Transverse colon (tissue), 4 donors: ENCODE data around the gene RFPL1. TPM values are rescaled to one million over a fixed set of nuclear protein-coding genes. Genes with fewer than 3 reads are reported as not detected.

Source experiments
- DNase-seq: peaks from one replicate; pipeline ENCODE4 v3.0.0-alpha.2; 2019
- H3K27ac ChIP-seq, 4 donors: fragments of 200-600 bp; sonication (generic); 2 replicates each; pipeline ENCODE4 v1.5.1; 2016 to 2018; ENCODE audit warnings: inconsistent platforms in 4 of 4
- H3K27me3 ChIP-seq: fragments of 200-600 bp; sonication (generic); 2 replicates; pipeline ENCODE4 v1.5.1; 2017; ENCODE audit warnings: inconsistent platforms
- H3K36me3 ChIP-seq, 4 donors: fragments of 200-600 bp; sonication (generic); 2 replicates each; pipeline ENCODE4 v1.5.1; 2017 to 2019; ENCODE audit warnings: inconsistent platforms in 4 of 4
- H3K4me1 ChIP-seq, 4 donors: fragments of 200-600 bp; sonication (generic); 2 replicates each; pipeline ENCODE4 v1.5.1; 2017 to 2020; ENCODE audit warnings: inconsistent platforms in 4 of 4
- H3K4me3 ChIP-seq, 4 donors: fragments of 200-600 bp; sonication (generic); 1 replicate in 1 of 4; 2 replicates in 3 of 4; pipeline versions ENCODE4 v1.5.1 to v1.6.1; 2017 to 2019; ENCODE audit warnings: inconsistent platforms in 4 of 4
- H3K9me3 ChIP-seq, 2 donors: fragments of 200-600 bp; sonication (generic); 2 replicates each; pipeline ENCODE4 v1.5.1; 2017 to 2019; ENCODE audit warnings: inconsistent platforms in 2 of 2
- EP300 ChIP-seq: sonication (generic); formaldehyde crosslinking; IDR thresholded peaks from one replicate; pipeline ENCODE4 v1.6.1; 2017; ENCODE audit warnings: antibody characterized with exemption, low read depth
- POLR2A ChIP-seq: fragments of 450-650 bp; IDR thresholded peaks from one replicate; pipeline ENCODE4 v1.6.1; 2016; ENCODE audit warnings: antibody characterized with exemption, mild to moderate bottlenecking, moderate library complexity
- POLR2AphosphoS5 ChIP-seq, 3 donors: sonication (generic); formaldehyde crosslinking; IDR thresholded peaks; one replicate each; pipeline ENCODE4 v1.6.1; 2016; ENCODE audit warnings: antibody characterized with exemption in 3 of 3
- WGBS, 2 donors: methylation state at CpG; one replicate each; pipeline ENCODE4 v1.1.5; 2018; ENCODE audit warnings: low coverage in 1 of 2; 5-methylcytosine and 5-hydroxymethylcytosine counted together
- in situ Hi-C, 4 donors: fragments of 200-750 bp; cut with MboI; loops; one replicate each; pipeline versions ENCODE4 v1.15.0 to v1.15.1; 2017; ENCODE audit warnings: low sequenced_read_pairs in 3 of 4, low pct_ligation_motif_present in 1 of 4, low pct_unique_long_range_greater_than_20kb in 1 of 4
- intact Hi-C: fragments of 100-400 bp; cut with DNase I; formaldehyde crosslinking; loops from one replicate; pipeline ENCODE4 v1.15.1; 2023; ENCODE audit warnings: low total_unique reads
- total RNA-seq, 4 donors: library from RNA; depleted of rRNA; stranded (reverse); fragments of >200 nt; gene quantifications; one replicate each; pipeline ENCODE4 v1.1.0, GENCODE V29; 2016
- TF ChIP-seq, protein P1 (sequence below), 5 experiments: fragments of 200-600 bp in 3 of 5; fragments of 450-650 bp in 2 of 5; sonication (generic) in 3 of 5; IDR thresholded peaks; 1 replicate in 2 of 5; 2 replicates in 3 of 5; pipeline ENCODE4 v1.5.1; 2016 to 2017; ENCODE audit warnings: antibody characterized with exemption in 5 of 5, inconsistent platforms in 3 of 5, mild to moderate bottlenecking in 2 of 5, moderate library complexity in 1 of 5

The RFPL1 gene
- total RNA-seq, 4 donors from 2014 or later: not detected

DNA sequence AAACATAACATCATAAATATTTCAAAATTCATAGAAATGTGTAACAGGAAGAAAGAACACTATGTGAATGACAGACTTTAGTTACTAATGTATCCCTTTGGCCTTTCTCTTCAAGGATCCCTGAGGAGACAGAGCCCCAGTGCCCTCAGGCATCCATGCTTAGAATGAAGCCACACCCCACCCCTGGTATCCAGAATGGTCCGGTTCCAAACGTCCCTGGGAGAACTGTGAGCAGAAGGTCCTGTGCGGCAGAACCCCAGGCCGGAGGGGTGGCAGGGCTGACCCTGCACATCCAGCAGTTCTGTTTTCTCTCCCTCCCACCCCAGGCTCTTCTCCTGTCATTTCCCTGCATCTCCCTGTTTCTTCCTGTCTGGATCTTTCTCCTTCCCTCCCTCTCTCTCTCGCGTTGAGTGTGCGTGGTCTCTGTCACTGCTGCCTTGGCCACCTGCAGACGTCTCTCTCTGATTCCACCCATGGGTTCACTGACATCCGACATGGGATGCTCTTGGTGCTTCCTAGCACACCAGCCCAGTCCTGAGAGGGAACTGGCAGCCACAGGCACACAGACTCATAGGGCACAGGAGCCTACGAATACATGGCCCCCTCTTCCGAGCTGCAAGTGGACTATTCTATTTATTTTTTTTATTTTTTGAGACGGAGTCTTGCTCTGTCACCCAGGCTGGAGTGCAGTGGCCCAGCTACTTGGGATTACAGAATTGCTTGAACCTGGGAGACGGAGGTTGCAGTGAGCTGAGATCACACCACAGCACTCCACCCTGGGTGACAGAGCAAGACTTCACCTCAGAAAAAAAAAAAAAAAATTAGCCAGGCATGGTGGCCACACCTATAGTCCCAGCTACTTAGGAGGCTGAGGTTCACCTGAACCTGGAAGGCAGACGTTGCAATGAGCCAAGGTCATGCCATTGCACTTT is 5.7 kb downstream of the RFPL1 start:
- in situ Hi-C loops (no loop called here), intact Hi-C loops (no loop called here)
- no peak for TF ChIP-seq EP300
- no peak for TF ChIP-seq POLR2AphosphoS5 (IDR thresholded peaks at IDR 0.05)
- TF ChIP-seq POLR2A: no peak
- TF ChIP-seq, protein P1, sequence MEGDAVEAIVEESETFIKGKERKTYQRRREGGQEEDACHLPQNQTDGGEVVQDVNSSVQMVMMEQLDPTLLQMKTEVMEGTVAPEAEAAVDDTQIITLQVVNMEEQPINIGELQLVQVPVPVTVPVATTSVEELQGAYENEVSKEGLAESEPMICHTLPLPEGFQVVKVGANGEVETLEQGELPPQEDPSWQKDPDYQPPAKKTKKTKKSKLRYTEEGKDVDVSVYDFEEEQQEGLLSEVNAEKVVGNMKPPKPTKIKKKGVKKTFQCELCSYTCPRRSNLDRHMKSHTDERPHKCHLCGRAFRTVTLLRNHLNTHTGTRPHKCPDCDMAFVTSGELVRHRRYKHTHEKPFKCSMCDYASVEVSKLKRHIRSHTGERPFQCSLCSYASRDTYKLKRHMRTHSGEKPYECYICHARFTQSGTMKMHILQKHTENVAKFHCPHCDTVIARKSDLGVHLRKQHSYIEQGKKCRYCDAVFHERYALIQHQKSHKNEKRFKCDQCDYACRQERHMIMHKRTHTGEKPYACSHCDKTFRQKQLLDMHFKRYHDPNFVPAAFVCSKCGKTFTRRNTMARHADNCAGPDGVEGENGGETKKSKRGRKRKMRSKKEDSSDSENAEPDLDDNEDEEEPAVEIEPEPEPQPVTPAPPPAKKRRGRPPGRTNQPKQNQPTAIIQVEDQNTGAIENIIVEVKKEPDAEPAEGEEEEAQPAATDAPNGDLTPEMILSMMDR (IDR thresholded peaks at IDR 0.05): no peak
- H3K4me1 ChIP-seq: no peaks in the 10 kb centered on the region
- H3K36me3 ChIP-seq: no peaks in the 10 kb centered on the region
- peaks cover 7% of the 10 kb centered on the region for H3K27me3 ChIP-seq
- H3K4me3 ChIP-seq: no peak overlapping the region
- DNase-seq: no peak
- 42 to 55% methylated on average over 7 to 14 of the region's 14 CpGs for WGBS, 2 donors
- H3K27ac ChIP-seq: no peak overlapping the region
- no peaks in the 10 kb centered on the region for H3K9me3 ChIP-seq

DNA sequence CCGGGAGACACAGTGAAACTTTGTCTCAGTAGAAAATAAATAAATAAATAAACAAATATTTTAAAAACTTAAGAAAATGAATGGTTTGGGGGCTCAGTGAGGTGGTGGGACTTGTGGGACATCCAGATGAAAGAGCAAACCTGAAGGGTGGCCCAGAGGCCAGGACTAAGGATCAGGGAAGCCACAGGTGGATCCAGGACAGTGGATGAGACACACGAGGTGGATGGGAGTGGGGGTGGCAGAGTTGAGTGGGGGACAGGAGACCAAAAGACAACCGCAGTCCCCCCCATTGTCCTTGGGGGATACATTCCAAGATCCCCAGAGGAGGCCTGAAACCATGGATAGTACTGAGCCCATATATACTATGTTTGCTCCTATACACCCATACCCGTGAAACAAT is 7.1 kb downstream of the RFPL1 start:
- Histone ChIP-seq H3K4me3 (no peak overlapping the region), H3K27me3 (peaks cover 7% of the 10 kb centered on the region), H3K4me1 (no peaks in the 10 kb centered on the region), H3K27ac (no peak overlapping the region), H3K36me3 (no peaks in the 10 kb centered on the region), H3K9me3 (no peaks in the 10 kb centered on the region)
- in situ Hi-C loops (no loop called here), intact Hi-C loops (no loop called here)
- TF ChIP-seq POLR2AphosphoS5 (IDR thresholded peaks at IDR 0.05): no peak
- TF ChIP-seq EP300: no peak
- TF ChIP-seq, protein P1 (IDR thresholded peaks at IDR 0.05): no peak
- no peak for TF ChIP-seq POLR2A
- WGBS, 2 donors: 70 to 76% methylated on average over 2 to 4 of the region's 4 CpGs
- DNase-seq: no peak

DNA sequence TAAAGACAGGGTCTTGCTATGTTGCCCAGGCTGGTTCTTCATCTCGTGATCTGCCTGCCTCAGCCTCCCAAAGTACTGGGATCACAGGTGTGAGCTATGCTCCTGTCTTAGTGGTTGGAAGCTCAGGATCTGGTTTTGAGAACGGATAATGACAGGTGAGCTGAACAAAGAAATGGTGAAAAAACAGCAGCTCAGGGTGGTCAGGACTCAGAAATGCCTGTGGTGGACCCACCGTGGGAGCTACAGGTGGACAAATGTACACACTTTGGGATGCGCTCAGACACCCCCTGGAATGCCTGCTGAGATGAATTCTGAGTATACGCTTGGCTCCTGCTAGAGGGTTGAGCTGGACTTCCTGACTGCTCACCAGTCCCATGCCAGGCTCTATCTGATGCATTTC is 9.5 kb downstream of the RFPL1 start:
- WGBS, 2 donors: 81 to 86% methylated on average over 4 to 5 of the region's 5 CpGs
- intact Hi-C loops (no loop called here), in situ Hi-C loops (no loop called here)
- no peak for DNase-seq
- H3K4me1 ChIP-seq: no peaks in the 10 kb centered on the region
- peaks cover 7% of the 10 kb centered on the region for H3K27me3 ChIP-seq
- TF ChIP-seq EP300: no peak
- no peak for TF ChIP-seq POLR2A
- no peak for TF ChIP-seq POLR2AphosphoS5 (IDR thresholded peaks at IDR 0.05)
- TF ChIP-seq, protein P1 (IDR thresholded peaks at IDR 0.05): no peak
- no peak overlapping the region for H3K27ac ChIP-seq
- H3K4me3 ChIP-seq: no peak overlapping the region
- no peaks in the 10 kb centered on the region for H3K36me3 ChIP-seq
- H3K9me3 ChIP-seq: no peaks in the 10 kb centered on the region

DNA sequence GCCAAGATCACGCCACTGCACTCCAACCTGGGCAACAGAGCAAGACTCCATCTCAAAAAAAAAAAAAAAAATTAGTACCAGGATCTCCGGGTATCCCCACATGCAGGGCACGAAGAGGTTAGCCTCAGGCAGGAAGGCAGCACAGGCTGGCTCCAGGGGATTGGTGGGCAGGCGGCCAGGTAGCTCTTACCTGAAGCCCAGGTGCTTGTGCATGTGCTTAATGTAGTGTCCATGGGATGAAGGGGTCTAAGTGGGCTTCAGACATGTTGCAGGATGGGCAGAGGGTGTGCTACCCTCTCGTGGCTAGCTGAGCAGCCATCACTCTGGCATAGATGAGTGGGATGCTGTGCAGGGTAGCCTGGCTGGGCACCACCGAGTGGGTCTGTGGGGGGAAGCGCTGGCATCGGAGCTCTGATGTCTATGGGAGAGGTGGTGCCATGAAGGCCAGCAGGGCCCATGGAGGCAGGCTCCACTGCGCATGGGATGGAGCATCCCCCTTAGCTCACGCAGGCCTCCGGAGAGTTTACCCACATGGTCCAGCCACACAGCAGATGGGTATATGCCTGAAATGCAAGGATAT is 11.0 kb downstream of the RFPL1 start:
- no peak overlapping the region for H3K4me3 ChIP-seq
- no peaks in the 10 kb centered on the region for H3K36me3 ChIP-seq
- H3K27ac ChIP-seq: no peak overlapping the region
- no peaks in the 10 kb centered on the region for H3K27me3 ChIP-seq
- H3K9me3 ChIP-seq: no peaks in the 10 kb centered on the region
- in situ Hi-C loops: no loop called here
- DNase-seq: no peak
- TF ChIP-seq EP300 (no peak), POLR2AphosphoS5 (IDR thresholded peaks at IDR 0.05) (no peak)
- TF ChIP-seq, protein P1 (IDR thresholded peaks at IDR 0.05): no peak
- intact Hi-C loops: no loop called here
- WGBS, 2 donors: 77 to 87% methylated on average over 4 to 11 of the region's 11 CpGs
- no peaks in the 10 kb centered on the region for H3K4me1 ChIP-seq
